ENCODE results near the gene DNAJC4. TPM values are rescaled to one million over a fixed set of nuclear protein-coding genes. Genes with fewer than 3 reads are reported as not detected.

The DNAJC4 gene
- total RNA-seq, 1 experiment from 2014 or later = 24.2 TPM

DNA sequence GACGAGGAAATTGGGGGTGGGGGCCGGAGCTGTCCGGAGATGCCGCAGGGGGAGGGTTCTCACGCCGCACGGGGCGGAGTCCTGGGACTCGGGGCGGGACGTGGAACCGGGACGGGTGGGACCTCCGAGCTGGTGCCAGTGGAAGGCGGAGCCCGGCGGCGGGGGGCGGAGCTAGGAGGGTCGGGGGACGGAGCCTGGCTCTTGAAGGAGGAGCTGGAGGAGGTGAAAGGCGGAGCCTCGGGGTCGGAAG, 10.8 kb downstream of the DNAJC4 start:
- H3K4me2 ChIP-seq (ENCODE audit: insufficient read depth, insufficient read length, low read length) = no peak overlapping the region
- no peak overlapping the region for H3T11ph ChIP-seq (ENCODE audit: low read length)
- H3K4me3 Mint-ChIP-seq = peak overlapping the region; percentile 85 to 93
- H3K23me2 ChIP-seq (ENCODE audit: insufficient read length, low read depth, low read length, poor library complexity, severe bottlenecking) = peaks cover 16% of the 10 kb centered on the region
- no peak overlapping the region for H2BK20ac ChIP-seq (ENCODE audit: low read depth, low read length, poor library complexity, severe bottlenecking)
- no peak overlapping the region for H3K23ac ChIP-seq (ENCODE audit: insufficient read length, low read depth, low read length)
- no peak overlapping the region for H3K27ac ChIP-seq (ENCODE audit: insufficient read length, low read depth, low read length)
- peaks cover 8% of the 10 kb centered on the region; the same call in 1 of the 2 replicates for H3K79me2 ChIP-seq (ENCODE audit: insufficient read depth, low read length)
- H3K9me3 ChIP-seq (ENCODE audit: control insufficient read depth, low read depth, low read length) = no peaks in the 10 kb centered on the region
- H3K56ac ChIP-seq (ENCODE audit: insufficient read length, low read depth, low read length) = no peak overlapping the region
- peak overlapping the region; percentile 38 for H3K9ac ChIP-seq (ENCODE audit: extremely low read depth, insufficient read length, low read length)
- H3K4ac ChIP-seq (ENCODE audit: low read depth, low read length) = no peak overlapping the region; the same call in 1 of the 2 replicates
- no peak overlapping the region for H4K91ac ChIP-seq (ENCODE audit: insufficient read length, low read depth, low read length)
- H3K79me1 ChIP-seq (ENCODE audit: insufficient read depth, low read depth, low read length, poor library complexity, severe bottlenecking) = no peaks in the 10 kb centered on the region
- peak; percentile 99 for DNase-seq
- no peaks in the 10 kb centered on the region for H3K9me3 Mint-ChIP-seq
- no peak overlapping the region for H2AFZ ChIP-seq (ENCODE audit: low read length)
- no peaks in the 10 kb centered on the region for H3K27me3 ChIP-seq (ENCODE audit: insufficient read depth, low read length)
- H2AK5ac ChIP-seq (ENCODE audit: insufficient read length, low read length) = no peak overlapping the region
- no peak overlapping the region for H2BK15ac ChIP-seq (ENCODE audit: low read depth, low read length)
- no peaks in the 10 kb centered on the region for H3K4me1 ChIP-seq (ENCODE audit: insufficient read depth, low read length)
- H3K36me3 Mint-ChIP-seq (ENCODE audit: insufficient read depth in 1 of 3, low read depth in 3 of 3) = peaks cover 13 to 45% (median 26%) of the 10 kb centered on the region in 3 experiments
- peaks cover 22 to 28% of the 10 kb centered on the region in 2 experiments for H3K4me1 Mint-ChIP-seq
- no peak overlapping the region for H2BK12ac ChIP-seq (ENCODE audit: insufficient read length, low read depth, low read length)
- H4K20me1 ChIP-seq (ENCODE audit: control insufficient read depth, insufficient read depth, insufficient read length) = no peaks in the 10 kb centered on the region
- no peak overlapping the region for H4K8ac ChIP-seq (replicated peaks; ENCODE audit: insufficient read length, low read depth, low read length)
- TF ChIP-seq, protein P1, sequence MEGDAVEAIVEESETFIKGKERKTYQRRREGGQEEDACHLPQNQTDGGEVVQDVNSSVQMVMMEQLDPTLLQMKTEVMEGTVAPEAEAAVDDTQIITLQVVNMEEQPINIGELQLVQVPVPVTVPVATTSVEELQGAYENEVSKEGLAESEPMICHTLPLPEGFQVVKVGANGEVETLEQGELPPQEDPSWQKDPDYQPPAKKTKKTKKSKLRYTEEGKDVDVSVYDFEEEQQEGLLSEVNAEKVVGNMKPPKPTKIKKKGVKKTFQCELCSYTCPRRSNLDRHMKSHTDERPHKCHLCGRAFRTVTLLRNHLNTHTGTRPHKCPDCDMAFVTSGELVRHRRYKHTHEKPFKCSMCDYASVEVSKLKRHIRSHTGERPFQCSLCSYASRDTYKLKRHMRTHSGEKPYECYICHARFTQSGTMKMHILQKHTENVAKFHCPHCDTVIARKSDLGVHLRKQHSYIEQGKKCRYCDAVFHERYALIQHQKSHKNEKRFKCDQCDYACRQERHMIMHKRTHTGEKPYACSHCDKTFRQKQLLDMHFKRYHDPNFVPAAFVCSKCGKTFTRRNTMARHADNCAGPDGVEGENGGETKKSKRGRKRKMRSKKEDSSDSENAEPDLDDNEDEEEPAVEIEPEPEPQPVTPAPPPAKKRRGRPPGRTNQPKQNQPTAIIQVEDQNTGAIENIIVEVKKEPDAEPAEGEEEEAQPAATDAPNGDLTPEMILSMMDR (conservative IDR thresholded peaks at IDR 0.05) = no peak
- no peaks in the 10 kb centered on the region for H3K27me3 Mint-ChIP-seq (ENCODE audit: low read depth)
- H3K27ac Mint-ChIP-seq = peak overlapping the region; percentile 84 to 99 (median 93); a peak in 6 of 7 replicates
- H3K14ac ChIP-seq (ENCODE audit: insufficient read depth, low read length) = peak overlapping the region; percentile 80
- no peak overlapping the region for H2BK120ac ChIP-seq (ENCODE audit: low read depth, low read length, poor library complexity, severe bottlenecking)
- no CpG with 5 or more reads among the region's 24 CpGs for WGBS (ENCODE audit: extremely low coverage, insufficient read length, low lambda C conversion rate)
- peak overlapping the region; percentile 80 for H3K18ac ChIP-seq (ENCODE audit: insufficient read length, low read depth, low read length)
- no peak overlapping the region for H2BK5ac ChIP-seq (ENCODE audit: insufficient read length, low read length)
- no peak overlapping the region for H4K5ac ChIP-seq (ENCODE audit: insufficient read length, low read depth, low read length)

All from H9 (cell line).